H1 (cell line): ENCODE results near the gene HAVCR2. TPM values are rescaled to one million over a fixed set of nuclear protein-coding genes. Genes with fewer than 3 reads are reported as not detected.

Experiments used
- CTCF ChIA-PET: fragments of 300-600 bp; sonication (Branson Sonifier 250); formaldehyde crosslinking; loops from one replicate; lab custom pipeline; 2021; ENCODE audit not compliant: partially characterized antibody; lab: Charles Lee
- POLR2A ChIA-PET: fragments of 300-600 bp; sonication (Branson Sonifier 250); formaldehyde crosslinking; loops from one replicate; lab custom pipeline; 2021; ENCODE audit warnings: inconsistent platforms; ENCODE audit not compliant: partially characterized antibody; lab: Charles Lee
- DNase-seq, 2 experiments: peaks; one replicate each; pipeline versions ENCODE4 v3.0.0 to v3.0.0-alpha.2; 2010 to 2022; ENCODE audit warnings: low spot score in 2 of 2, low read depth in 1 of 2, mixed read lengths in 1 of 2
- FAIRE-seq: peaks from 2 replicates; lab custom pipeline; 2011; peaks lifted over from hg19 to GRCh38; lab: Jason Lieb, UNC
- H2AFZ ChIP-seq: 2 replicates; pipeline ENCODE4 v1.8.1; 2012; ENCODE audit warnings: low read length, inconsistent platforms
- H2AK5ac ChIP-seq: 2 replicates; pipeline ENCODE4 v1.6.1; 2013; ENCODE audit warnings: low read depth, low read length
- H2BK120ac ChIP-seq: replicated peaks from 2 replicates; pipeline ENCODE3; 2013; ENCODE audit warnings: low read depth, low read length, inconsistent platforms
- H2BK12ac ChIP-seq: 2 replicates; pipeline ENCODE4 v1.6.1; 2013; ENCODE audit warnings: low read depth, low read length
- H2BK15ac ChIP-seq: 2 replicates; pipeline ENCODE4 v1.6.1; 2013; ENCODE audit warnings: low read length
- H2BK20ac ChIP-seq: 2 replicates; pipeline ENCODE4 v1.6.1; 2013; ENCODE audit warnings: low read length
- H2BK5ac ChIP-seq: 2 replicates; pipeline ENCODE4 v1.6.1; 2013; ENCODE audit warnings: low read depth, low read length
- H3K14ac ChIP-seq: 2 replicates; pipeline ENCODE4 v1.6.1; 2013; ENCODE audit warnings: inconsistent platforms; ENCODE audit not compliant: insufficient read length
- H3K18ac ChIP-seq: 2 replicates; pipeline ENCODE4 v1.6.1; 2013; ENCODE audit warnings: low read length; ENCODE audit errors: extremely low read depth
- H3K23ac ChIP-seq: 2 replicates; pipeline ENCODE4 v1.6.1; 2013; ENCODE audit warnings: inconsistent platforms; ENCODE audit not compliant: insufficient read length
- H3K23me2 ChIP-seq: 2 replicates; pipeline ENCODE4 v1.6.1; 2013; ENCODE audit warnings: low read depth, low read length
- H3K27ac ChIP-seq: 2 replicates; pipeline ENCODE4 v1.6.1; 2011; ENCODE audit warnings: low read depth, low read length, inconsistent platforms
- H3K27me3 ChIP-seq, 4 experiments: replicated peaks in 1 of 4; 1 replicate in 1 of 4; 2 replicates in 3 of 4; pipeline versions ENCODE4 v1.6.1 to v1.8.1; 2011 to 2013; ENCODE audit warnings: low read length in 3 of 4, mild to moderate bottlenecking in 3 of 4, inconsistent platforms in 2 of 4, mixed read lengths in 2 of 4, moderate library complexity in 1 of 4; ENCODE audit not compliant: control insufficient read depth in 3 of 4, insufficient read depth in 3 of 4; ENCODE audit errors: extremely low read depth in 1 of 4
- H3K36me3 ChIP-seq, 4 experiments: 2 replicates each; pipeline versions ENCODE4 v1.6.1 to v1.8.1; 2011 to 2013; ENCODE audit warnings: mild to moderate bottlenecking in 4 of 4, low read length in 3 of 4, moderate library complexity in 2 of 4, control low read depth in 1 of 4, inconsistent platforms in 1 of 4; ENCODE audit not compliant: insufficient read depth in 4 of 4, control insufficient read depth in 2 of 4
- H3K4ac ChIP-seq: replicated peaks from 2 replicates; pipeline ENCODE3; 2013; ENCODE audit warnings: low read length, low read depth, mixed read lengths, inconsistent platforms; ENCODE audit not compliant: insufficient read length
- H3K4me1 ChIP-seq, 4 experiments: replicated peaks in 1 of 4; 1 replicate in 1 of 4; 2 replicates in 3 of 4; pipeline versions ENCODE4 v1.6.1 to v1.8.1; 2011 to 2013; ENCODE audit warnings: low read length in 3 of 4, inconsistent platforms in 2 of 4, mixed read lengths in 1 of 4; ENCODE audit not compliant: insufficient read depth in 4 of 4, control insufficient read depth in 3 of 4
- H3K4me2 ChIP-seq, 2 experiments: 2 replicates each; pipeline versions ENCODE4 v1.6.1 to v1.8.1; 2011 to 2013; ENCODE audit warnings: low read depth in 2 of 2, low read length in 2 of 2, control low read depth in 1 of 2, inconsistent platforms in 1 of 2, mild to moderate bottlenecking in 1 of 2; ENCODE audit not compliant: insufficient read depth in 1 of 2
- H3K4me3 ChIP-seq, 4 experiments: fragments of 200-600, 300-600 bp in 1 of 4; sonication (generic), shearing (Covaris generic), sonication (Bioruptor Twin) in 1 of 4; 2 replicates each; pipeline versions ENCODE4 v1.5.1 to v1.8.1; 2011 to 2016; ENCODE audit warnings: low read length in 4 of 4, low read depth in 3 of 4, control low read depth in 2 of 4, inconsistent platforms in 2 of 4, mild to moderate bottlenecking in 2 of 4, mixed read lengths in 1 of 4, moderate library complexity in 1 of 4; ENCODE audit not compliant: insufficient read depth in 2 of 4; ENCODE audit errors: extremely low read depth in 1 of 4
- H3K56ac ChIP-seq: replicated peaks from 2 replicates; pipeline ENCODE3; 2013; ENCODE audit warnings: low read depth, mild to moderate bottlenecking, mixed read lengths, low read length, inconsistent platforms; ENCODE audit not compliant: insufficient read length
- H3K79me1 ChIP-seq: 2 replicates; pipeline ENCODE4 v1.6.1; 2013; ENCODE audit warnings: low read depth, low read length, control low read depth
- H3K79me2 ChIP-seq, 2 experiments: 2 replicates each; pipeline versions ENCODE4 v1.6.1 to v1.8.1; 2012 to 2013; ENCODE audit warnings: low read length in 2 of 2, mild to moderate bottlenecking in 2 of 2, inconsistent platforms in 1 of 2; ENCODE audit not compliant: insufficient read depth in 2 of 2, control insufficient read depth in 1 of 2
- H3K9ac ChIP-seq, 4 experiments: replicated peaks in 1 of 4; 1 replicate in 1 of 4; 2 replicates in 3 of 4; pipeline versions ENCODE4 v1.6.1 to v1.8.1; 2011 to 2013; ENCODE audit warnings: low read depth in 3 of 4, low read length in 3 of 4, control low read depth in 2 of 4, mild to moderate bottlenecking in 2 of 4, moderate library complexity in 2 of 4, inconsistent platforms in 1 of 4; ENCODE audit errors: extremely low read depth in 1 of 4
- H3K9me3 ChIP-seq, 2 experiments: 2 replicates each; pipeline versions ENCODE4 v1.6.1 to v1.8.1; 2012 to 2013; ENCODE audit warnings: mild to moderate bottlenecking in 2 of 2, moderate library complexity in 2 of 2, control low read depth in 1 of 2, inconsistent platforms in 1 of 2, low read depth in 1 of 2, low read length in 1 of 2, mixed read lengths in 1 of 2; ENCODE audit not compliant: insufficient read depth in 2 of 2
- H4K20me1 ChIP-seq, 2 experiments: replicated peaks in 1 of 2; 2 replicates each; pipeline versions ENCODE3 to v1.8.1; 2011 to 2013; ENCODE audit warnings: inconsistent platforms in 2 of 2, low read length in 2 of 2, mild to moderate bottlenecking in 1 of 2; ENCODE audit not compliant: insufficient read depth in 2 of 2, control insufficient read depth in 1 of 2
- H4K5ac ChIP-seq: 2 replicates; pipeline ENCODE4 v1.6.1; 2013; ENCODE audit warnings: low read length, low read depth, mixed read lengths, inconsistent platforms; ENCODE audit not compliant: insufficient read length
- H4K8ac ChIP-seq: 2 replicates; pipeline ENCODE4 v1.8.0; 2013; ENCODE audit warnings: mild to moderate bottlenecking, moderate library complexity, low read length, inconsistent platforms; ENCODE audit not compliant: insufficient read depth; ENCODE audit errors: extremely low read depth
- H4K91ac ChIP-seq: replicated peaks from 2 replicates; pipeline ENCODE3; 2013; ENCODE audit warnings: low read length, mixed read lengths, inconsistent platforms; ENCODE audit not compliant: insufficient read length
- CEBPB ChIP-seq: IDR thresholded peaks from 2 replicates; pipeline ENCODE4 v1.6.1; 2012; ENCODE audit warnings: low read depth, low read length
- EGR1 ChIP-seq: IDR thresholded peaks from 2 replicates; pipeline ENCODE4 v1.6.1; 2011; ENCODE audit warnings: low read depth, low read length, borderline replicate concordance
- EP300 ChIP-seq, 2 experiments: IDR thresholded peaks; 1 replicate in 1 of 2; 2 replicates in 1 of 2; pipeline ENCODE4 v1.6.1; 2011 to 2012; ENCODE audit warnings: low read depth in 2 of 2, low read length in 2 of 2, mild to moderate bottlenecking in 2 of 2, borderline replicate concordance in 1 of 2, inconsistent platforms in 1 of 2, moderate library complexity in 1 of 2
- FOSL1 ChIP-seq: IDR thresholded peaks from 2 replicates; pipeline ENCODE4 v1.6.1; 2011; ENCODE audit warnings: mild to moderate bottlenecking, low read depth, low read length, moderate library complexity; ENCODE audit not compliant: insufficient read depth
- GABPA ChIP-seq: IDR thresholded peaks from 2 replicates; pipeline ENCODE4 v1.6.1; 2011; ENCODE audit warnings: mild to moderate bottlenecking, low read length, moderate library complexity, borderline replicate concordance; ENCODE audit not compliant: insufficient read depth
- KDM4A ChIP-seq: IDR thresholded peaks from one replicate; pipeline ENCODE4 v1.7.1; 2012; ENCODE audit warnings: low read depth, mild to moderate bottlenecking, moderate library complexity, low read length, inconsistent platforms; ENCODE audit not compliant: severe bottlenecking
- POU5F1 ChIP-seq: IDR thresholded peaks from 2 replicates; pipeline ENCODE4 v1.6.1; 2011; ENCODE audit warnings: low read depth, mild to moderate bottlenecking, low read length, moderate library complexity
- SUZ12 ChIP-seq: fragments of 200-600 bp; sonication (generic); IDR thresholded peaks from 2 replicates; pipeline ENCODE4 v1.6.1; 2012; ENCODE audit warnings: mild to moderate bottlenecking, inconsistent platforms, low read length, moderate library complexity, mixed read lengths
- TAF1 ChIP-seq: IDR thresholded peaks from 2 replicates; pipeline ENCODE4 v1.6.1; 2011; ENCODE audit warnings: mild to moderate bottlenecking, low read depth, low read length
- TBP ChIP-seq: IDR thresholded peaks from 2 replicates; pipeline ENCODE4 v1.6.1; 2011; ENCODE audit warnings: low read depth, low read length, improper control_type of control experiment
- TCF12 ChIP-seq: IDR thresholded peaks from 2 replicates; pipeline ENCODE4 v1.6.1; 2011; ENCODE audit warnings: low read depth, mild to moderate bottlenecking, low read length
- YY1 ChIP-seq: IDR thresholded peaks from 2 replicates; pipeline ENCODE4 v1.6.1; 2011; ENCODE audit warnings: low read depth, mild to moderate bottlenecking, low read length
- WGBS, 2 experiments: shearing (Covaris generic) in 1 of 2; methylation state at CpG; one replicate each; pipeline versions ENCODE4 v1.1.6 to v1.1.7; 2013 to 2015; ENCODE audit warnings: low lambda C conversion rate in 2 of 2, mixed read lengths in 2 of 2, inconsistent platforms in 1 of 2, low coverage in 1 of 2, missing lambda C conversion rate in 1 of 2; ENCODE audit not compliant: insufficient replicate concordance in 2 of 2, insufficient coverage in 1 of 2, insufficient read length in 1 of 2; ENCODE audit errors: extremely low coverage in 1 of 2, missing lambda C conversion rate in 1 of 2; 5-methylcytosine and 5-hydroxymethylcytosine counted together
- polyA plus RNA-seq, 7 experiments: library from polyadenylated mRNA; depleted of rRNA in 3 of 7; stranded (reverse) in 5 of 7; unstranded in 2 of 7; fragments of >200 nt in 5 of 7; fragments of 200-250 nt in 2 of 7; gene quantifications; 1 replicate in 5 of 7; 2 replicates in 1 of 7; 4 replicates in 1 of 7; pipeline versions ENCODE4 v1.2.1 to v1.2.3, GENCODE V29; 2011 to 2013; ENCODE audit warnings: missing spikeins in 2 of 7, mixed read lengths in 2 of 7
- total RNA-seq: library from RNA; stranded (reverse); fragmentation: NEBNext Ultra II Directional; extraction: Animal tissue kit (Norgen Biotek cat#: 25700); gene quantifications from 2 replicates; pipeline ENCODE4 v1.2.1, GENCODE V29; 2021

The HAVCR2 gene
- total and polyA plus RNA-seq, 2 of the 8 experiments (the other 6 are each of a cell fraction or from before 2014, with no cell fraction given) = 0.03 TPM; not detected in 1

GRCh38 chr5:157057459-157058370, 51.1 kb downstream of the HAVCR2 start:
- no peak overlapping the region for H4K5ac ChIP-seq
- DNase-seq (no peak), FAIRE-seq (no peak)
- no peaks in the 10 kb centered on the region for H3K36me3 ChIP-seq
- no peaks in the 10 kb centered on the region for H3K9me3 ChIP-seq
- no peak overlapping the region for H4K8ac ChIP-seq
- H2BK5ac ChIP-seq = no peak overlapping the region
- H3K18ac ChIP-seq = no peak overlapping the region
- no peak overlapping the region for H3K9ac ChIP-seq
- H4K20me1 ChIP-seq = no peaks in the 10 kb centered on the region
- no peaks in the 10 kb centered on the region for H3K79me1 ChIP-seq
- H3K23ac ChIP-seq = no peak overlapping the region
- H2BK120ac ChIP-seq = no peak overlapping the region
- WGBS, 2 experiments = 93% methylated on average over 11 of the region's 11 CpGs; no CpG with 5 or more reads in 1 of the 2 experiments
- no peak overlapping the region for H3K56ac ChIP-seq
- no peaks in the 10 kb centered on the region for H3K4me1 ChIP-seq
- no peaks in the 10 kb centered on the region for H3K79me2 ChIP-seq
- no peaks in the 10 kb centered on the region for H3K27me3 ChIP-seq
- H3K27ac ChIP-seq = no peak overlapping the region
- H2BK20ac ChIP-seq = no peak overlapping the region
- no peak overlapping the region for H2AK5ac ChIP-seq
- POLR2A ChIA-PET = no interaction called here
- no peak overlapping the region for H3K4me2 ChIP-seq
- no peak overlapping the region for H3K4ac ChIP-seq
- no peak overlapping the region for H3K14ac ChIP-seq
- H4K91ac ChIP-seq = no peak overlapping the region
- H2AFZ ChIP-seq = no peak overlapping the region
- H2BK12ac ChIP-seq = no peak overlapping the region
- CTCF ChIA-PET = interaction anchor here (1.1 kb wide), 1 partner anchor 91 kb away, joined by 4 read pairs; no protein-coding TSS in a partner anchor
- no peak overlapping the region for H3K4me3 ChIP-seq
- no peak overlapping the region for H2BK15ac ChIP-seq
- H3K23me2 ChIP-seq = no peaks in the 10 kb centered on the region; the same call in 1 of the 2 replicates
- TF ChIP-seq YY1 = no peak
- no peak for TF ChIP-seq TCF12
- TF ChIP-seq TBP = no peak
- no peak for TF ChIP-seq TAF1
- no peak for TF ChIP-seq GABPA
- no peak for TF ChIP-seq FOSL1
- TF ChIP-seq SUZ12 = no peak
- TF ChIP-seq EP300 (IDR thresholded peaks at IDR 0.05; ENCODE audit: borderline replicate concordance in 1 of 2, low read depth in 2 of 2, low read length in 2 of 2) = no peak
- TF ChIP-seq POU5F1 = no peak
- TF ChIP-seq EGR1 = no peak
- no peak for TF ChIP-seq KDM4A
- no peak for TF ChIP-seq CEBPB
